ENCODE results near the gene SUPT20HL1.

Gene SUPT20HL1

GRCh38 chrX:24387724-24388123, 27.3 kb downstream of the SUPT20HL1 start:
- no peak for DNase-seq (ENCODE audit: low spot score)
- in situ Hi-C loops (cut with MboI; ENCODE audit: low pct_unique_long_range_greater_than_20kb, low sequenced_read_pairs, unreplicated experiment), result no loop called here
- no peak for TF ChIP-seq CTCF (IDR thresholded peaks at IDR 0.05; ENCODE audit: extremely low read depth, insufficient read depth, missing control alignments)

GRCh38 chrX:24391389-24391788, 30.9 kb downstream of the SUPT20HL1 start:
- in situ Hi-C loops (cut with MboI; ENCODE audit: low pct_unique_long_range_greater_than_20kb, low sequenced_read_pairs, unreplicated experiment), result no loop called here

GRCh38 chrX:24391843-24392242, 31.4 kb downstream of the SUPT20HL1 start:
- in situ Hi-C loops (cut with MboI; ENCODE audit: low pct_unique_long_range_greater_than_20kb, low sequenced_read_pairs, unreplicated experiment), result no loop called here

More at GRCh38 chrX:24391389-24391788, 30.9 kb downstream of the SUPT20HL1 start:
- TF ChIP-seq CTCF (IDR thresholded peaks at IDR 0.05; ENCODE audit: extremely low read depth, insufficient read depth, missing control alignments), result no peak
- DNase-seq (ENCODE audit: low spot score), result no peak

GRCh38 chrX:24392709-24393108, 32.3 kb downstream of the SUPT20HL1 start:
- TF ChIP-seq CTCF (IDR thresholded peaks at IDR 0.05; ENCODE audit: extremely low read depth, insufficient read depth, missing control alignments), result no peak
- in situ Hi-C loops (cut with MboI; ENCODE audit: low pct_unique_long_range_greater_than_20kb, low sequenced_read_pairs, unreplicated experiment), result no loop called here
- DNase-seq (ENCODE audit: low spot score), result no peak

More at GRCh38 chrX:24391843-24392242, 31.4 kb downstream of the SUPT20HL1 start:
- no peak for TF ChIP-seq CTCF (IDR thresholded peaks at IDR 0.05; ENCODE audit: extremely low read depth, insufficient read depth, missing control alignments)
- no peak for DNase-seq (ENCODE audit: low spot score)

GRCh38 chrX:24395775-24396174, 35.3 kb downstream of the SUPT20HL1 start:
- peak; percentile 66 for DNase-seq (ENCODE audit: low spot score)
- TF ChIP-seq CTCF (IDR thresholded peaks at IDR 0.05; ENCODE audit: extremely low read depth, insufficient read depth, missing control alignments), result peak; percentile 82
- in situ Hi-C loops (cut with MboI; ENCODE audit: low pct_unique_long_range_greater_than_20kb, low sequenced_read_pairs, unreplicated experiment), result no loop called here

GRCh38 chrX:24396236-24396930, 35.9 kb downstream of the SUPT20HL1 start:
- TF ChIP-seq CTCF (IDR thresholded peaks at IDR 0.05; ENCODE audit: extremely low read depth, insufficient read depth, missing control alignments), result no peak
- in situ Hi-C loops (cut with MboI; ENCODE audit: low pct_unique_long_range_greater_than_20kb, low sequenced_read_pairs, unreplicated experiment), result no loop called here
- no peak for DNase-seq (ENCODE audit: low spot score)
